GM21528 (cell line): ENCODE measurements around the gene DPYSL4.

Source experiments
- ATAC-seq: cut with Tn5 transposase; IDR thresholded peaks from one replicate; pipeline ENCODE4 v1.9.1; 2021; ENCODE audit warnings: mild to moderate bottlenecking, moderate library complexity; ENCODE audit not compliant: unreplicated experiment, low FRiP score

The DPYSL4 gene

DNA sequence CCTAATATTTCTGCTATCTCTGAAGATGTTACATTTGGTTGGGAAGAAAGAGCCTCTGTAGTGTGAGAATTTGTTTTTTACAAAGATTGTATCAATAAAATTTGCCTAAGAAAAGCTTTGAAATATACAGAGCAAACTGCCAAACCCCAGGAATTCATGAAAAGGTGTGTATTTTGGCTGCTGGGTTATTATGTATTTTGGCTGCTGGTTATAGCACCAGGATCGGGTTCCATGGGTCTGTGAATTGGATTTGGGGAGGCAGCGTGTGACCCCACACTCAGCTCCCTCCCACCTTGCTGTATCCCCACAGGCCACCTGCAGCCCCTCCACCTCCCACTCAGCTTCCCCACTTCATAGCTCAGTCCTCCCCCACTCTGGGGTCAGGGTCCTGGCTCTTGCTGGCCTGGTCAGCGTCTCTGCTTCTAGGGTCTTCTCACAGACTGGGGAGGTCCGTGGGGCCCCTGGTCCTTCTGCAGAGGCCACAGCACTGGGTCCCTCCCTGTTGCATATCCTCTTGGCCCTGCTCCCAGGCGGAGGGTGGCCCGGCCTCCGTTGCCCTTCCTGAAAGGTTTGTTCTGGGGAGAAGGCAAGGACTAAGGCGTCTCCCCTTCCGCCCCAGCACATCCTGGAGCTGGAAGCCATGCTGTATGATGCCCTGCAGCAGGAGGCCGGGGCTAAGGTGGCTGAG, 24.0 kb upstream of the DPYSL4 start:
- no peak for ATAC-seq

- ATAC-seq = no peak
Measured at GRCh38 chr10:132163278-132163765, 23.4 kb upstream of the DPYSL4 start.

- ATAC-seq = no peak
Measured at GRCh38 chr10:132163826-132164515, 22.8 kb upstream of the DPYSL4 start.

DNA sequence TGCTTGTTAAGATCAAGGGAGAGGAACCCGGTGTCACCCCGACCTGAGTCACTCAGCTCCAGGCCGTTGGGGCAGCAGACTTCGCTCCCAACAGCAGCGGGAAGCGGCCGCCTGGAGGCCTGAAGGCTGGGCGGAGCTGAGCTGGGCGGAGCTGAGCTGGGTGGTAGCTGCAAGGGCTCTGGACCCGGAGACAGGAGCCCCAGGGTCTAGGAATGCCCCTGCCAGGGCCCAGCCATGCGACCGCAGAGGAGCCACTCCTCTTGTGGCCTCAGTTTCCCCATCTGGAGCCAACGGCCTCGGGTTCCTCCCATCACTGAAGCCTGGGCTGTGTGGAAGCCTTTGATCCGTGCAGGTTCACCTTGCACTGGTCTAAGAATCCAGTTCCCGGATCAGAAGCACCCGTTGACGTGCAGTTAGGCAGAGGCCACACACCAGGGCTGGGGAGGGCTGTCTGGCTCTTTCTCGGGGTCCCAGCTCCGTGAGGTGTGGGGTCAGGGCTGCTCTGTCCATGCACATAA, 21.9 kb upstream of the DPYSL4 start:
- no peak for ATAC-seq

DNA sequence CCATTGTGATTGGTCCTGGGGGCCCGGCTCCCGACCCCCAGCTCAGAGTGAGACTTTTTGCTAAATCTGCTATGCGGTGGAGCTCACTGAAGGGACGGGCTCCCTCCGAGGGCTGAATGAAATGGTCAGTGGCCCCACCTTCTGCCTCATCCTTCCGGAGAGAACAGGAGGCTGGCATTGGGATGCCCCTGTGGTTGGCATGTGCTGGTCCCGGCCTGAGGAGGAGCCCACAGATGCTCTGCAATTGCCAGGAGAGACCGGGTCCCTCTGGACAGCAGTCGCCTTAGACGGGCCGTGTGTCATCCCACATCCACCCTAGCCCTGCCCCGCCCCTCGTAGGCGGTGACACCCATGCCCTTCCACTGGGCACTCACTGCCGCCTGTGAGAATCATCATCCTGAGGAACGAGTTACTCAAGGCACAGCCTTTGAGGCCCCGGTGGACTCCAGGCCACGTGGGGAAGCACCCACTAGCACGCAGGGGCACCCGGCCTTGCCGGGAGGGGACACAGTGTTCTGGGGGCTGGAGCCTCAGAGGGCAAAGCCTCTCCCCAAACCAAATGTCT, 21.2 kb upstream of the DPYSL4 start:
- ATAC-seq = no peak

DNA sequence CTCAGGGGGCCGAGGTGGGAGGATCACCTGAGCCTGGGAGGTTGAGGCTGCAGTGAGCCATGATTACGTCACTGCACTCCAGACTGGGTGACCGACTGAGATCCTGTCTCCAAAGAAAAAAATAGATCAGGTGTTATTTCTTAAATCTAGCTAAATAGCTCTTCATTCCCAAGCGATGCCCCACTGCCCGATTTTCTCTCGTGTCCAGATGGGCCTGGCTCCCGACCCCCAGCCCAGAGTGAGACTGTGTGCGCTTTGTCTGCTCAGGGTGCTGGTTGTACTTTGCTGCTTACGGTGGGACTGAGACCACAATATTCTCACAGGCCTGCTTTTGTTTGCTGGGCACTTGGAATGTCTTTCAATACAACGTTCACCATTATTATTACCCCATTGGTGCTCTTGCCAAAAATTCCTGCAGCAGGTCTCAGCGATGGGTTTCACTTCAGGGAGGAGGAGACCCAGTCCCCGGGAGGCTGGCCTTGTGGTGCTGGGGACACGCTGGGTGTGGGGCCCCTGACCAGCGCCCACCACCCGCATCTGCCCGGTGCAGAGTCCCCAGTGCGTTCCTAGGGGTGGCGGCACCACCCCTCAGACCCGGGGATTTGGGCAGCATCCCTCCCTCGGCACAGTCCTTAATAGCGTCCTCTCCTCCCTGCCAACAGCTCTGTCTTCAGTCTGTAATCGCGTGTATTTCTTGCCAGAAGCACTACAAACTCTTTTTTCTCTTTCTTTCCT, 20.4 kb upstream of the DPYSL4 start:
- ATAC-seq = no peak

GRCh38 chr10:132167041-132167674, 19.6 kb upstream of the DPYSL4 start:
- no peak for ATAC-seq

DNA sequence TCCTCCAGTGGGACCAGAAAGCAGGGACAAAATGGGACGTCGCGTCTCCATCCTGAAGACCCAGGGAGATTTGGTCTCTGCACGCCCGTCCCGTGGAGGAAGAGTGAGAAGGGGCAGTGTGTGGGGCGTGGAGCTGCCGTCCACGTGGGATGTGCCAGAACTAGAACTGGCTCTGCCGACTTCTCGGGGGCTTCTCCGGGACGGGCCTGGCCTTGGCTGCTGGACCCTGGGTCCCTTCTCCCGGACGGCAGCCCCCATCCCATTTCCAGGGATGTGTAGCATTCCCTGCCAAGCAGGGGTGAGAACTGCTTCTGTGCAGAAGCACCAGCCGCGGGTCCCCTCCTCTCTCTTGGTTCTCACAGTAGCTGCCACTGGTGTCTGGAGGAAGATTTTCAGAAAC, 18.8 kb upstream of the DPYSL4 start:
- no peak for ATAC-seq

GRCh38 chr10:132168571-132169030, 18.1 kb upstream of the DPYSL4 start:
- no peak for ATAC-seq

GRCh38 chr10:132169031-132169765, 17.6 kb upstream of the DPYSL4 start:
- ATAC-seq = no peak

GRCh38 chr10:132169766-132170560, 16.8 kb upstream of the DPYSL4 start:
- ATAC-seq = no peak

- ATAC-seq = no peak
Measured at GRCh38 chr10:132170561-132171361, 16.0 kb upstream of the DPYSL4 start.

- ATAC-seq = no peak
Measured at GRCh38 chr10:132172091-132173066, 14.4 kb upstream of the DPYSL4 start.

DNA sequence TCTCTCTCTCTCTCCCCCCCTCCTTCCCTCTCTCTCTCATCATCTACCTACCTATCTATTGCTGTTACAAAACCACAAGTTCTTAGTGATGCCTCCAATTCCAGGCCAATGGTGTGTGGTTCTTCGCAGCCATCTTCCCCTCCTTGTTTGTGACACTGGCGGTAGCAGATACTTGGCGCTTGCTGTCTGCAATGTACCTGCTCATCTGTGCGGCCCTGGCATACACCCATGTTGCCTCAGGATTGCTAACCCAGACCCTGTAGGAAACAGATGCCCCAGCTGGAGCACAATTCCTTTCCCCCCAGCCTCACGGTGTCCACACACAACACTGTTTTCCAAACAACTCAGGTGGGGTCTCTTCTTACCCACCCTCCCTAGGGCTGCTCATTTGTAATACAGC, 13.6 kb upstream of the DPYSL4 start:
- ATAC-seq = no peak

DNA sequence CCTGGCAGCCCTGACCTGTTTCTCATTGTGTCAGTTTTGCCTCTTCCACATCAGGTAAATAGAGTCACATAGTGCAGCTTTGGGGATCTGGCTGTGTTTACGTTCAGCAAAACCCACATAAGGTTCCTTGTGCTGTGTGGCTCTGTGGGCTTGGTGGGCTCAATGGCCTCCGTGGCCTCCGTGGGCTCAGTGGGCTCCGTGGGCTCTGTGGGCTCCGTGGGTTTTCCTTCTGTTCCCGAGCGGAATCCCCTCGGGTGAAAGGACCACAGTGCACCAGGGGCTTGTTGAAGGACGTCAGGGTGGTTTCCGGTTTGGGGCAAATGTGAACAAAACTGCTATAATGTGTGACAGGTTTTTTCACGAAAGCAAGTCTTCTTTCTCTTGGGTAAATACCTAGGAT, 12.5 kb upstream of the DPYSL4 start:
- no peak for ATAC-seq

DNA sequence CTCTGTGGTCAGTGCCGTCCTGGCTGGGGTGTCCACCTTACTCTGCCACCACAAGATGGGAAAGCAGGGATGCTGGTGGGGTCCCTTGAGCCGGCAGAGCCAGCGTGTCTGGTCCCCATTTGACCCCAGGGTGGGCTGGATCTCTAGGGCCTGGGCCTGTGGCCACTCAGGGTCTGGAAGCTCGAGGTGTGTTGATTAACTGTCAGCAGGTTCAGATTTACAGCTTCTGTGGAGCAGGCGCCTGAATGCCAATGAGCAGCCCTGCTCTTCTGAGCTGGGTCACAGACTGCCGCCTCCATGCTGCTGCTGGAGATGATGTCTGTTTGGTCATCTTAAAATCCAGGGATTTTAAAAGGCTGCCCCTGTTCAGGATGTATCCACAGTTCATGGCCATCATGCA, 11.3 kb upstream of the DPYSL4 start:
- ATAC-seq = no peak
